ENCODE data around the gene TNIK.

DNA sequence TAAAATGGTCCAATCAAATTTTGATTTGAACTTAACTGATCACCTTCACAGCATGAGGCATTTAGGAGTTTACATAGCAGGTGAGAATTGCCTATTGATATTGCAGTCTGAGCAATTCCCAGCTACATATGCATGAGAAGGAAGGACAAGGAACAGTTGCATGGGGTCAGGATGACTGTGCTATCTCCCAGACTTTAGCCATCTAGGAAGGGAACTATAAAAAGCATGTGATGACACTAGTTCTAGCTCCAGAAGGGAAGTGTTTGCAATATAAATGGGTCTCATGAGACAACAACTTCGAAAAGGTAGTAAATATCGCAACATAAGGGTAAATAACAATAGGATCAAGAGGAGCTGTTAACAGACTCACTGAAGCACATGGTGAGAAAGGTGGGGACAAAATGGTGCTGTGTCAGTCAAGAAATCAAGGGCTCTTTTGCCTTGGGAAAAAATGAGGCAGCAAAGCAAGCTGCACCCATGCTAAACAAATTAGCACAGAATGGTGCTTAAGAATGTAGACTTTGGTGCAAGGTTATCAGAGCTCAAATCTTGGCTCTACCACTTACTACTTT is 343.3 kb downstream of the TNIK start:
- TF ChIP-seq CTCF (IDR thresholded peaks at IDR 0.05; ENCODE audit: poor library complexity, severe bottlenecking) (no peak), POLR2AphosphoS5 (IDR thresholded peaks at IDR 0.05) (no peak)
